AG09309 (cell line): ENCODE results near the gene ODC1.

Experiments used
- DNase-seq: peaks from one replicate; pipeline ENCODE4 v3.0.0-alpha.2; 2010; ENCODE audit warnings: low read depth
- H3K4me3 ChIP-seq: 2 replicates; pipeline ENCODE4 v1.5.1; 2011; ENCODE audit warnings: mild to moderate bottlenecking, low read depth, low read length, moderate library complexity; ENCODE audit not compliant: control insufficient read depth
- CTCF ChIP-seq: IDR thresholded peaks from 2 replicates; pipeline ENCODE4 v1.5.1; 2011; ENCODE audit warnings: mild to moderate bottlenecking, low read depth, low read length, inconsistent platforms; ENCODE audit not compliant: insufficient read depth, control insufficient read depth; ENCODE audit errors: missing control alignments

The ODC1 gene

GRCh38 chr2:10407432-10407831, 40.7 kb downstream of the ODC1 start:
- DNase-seq, result no peak
- no peak overlapping the region for H3K4me3 ChIP-seq
- TF ChIP-seq CTCF, result no peak

- no peak overlapping the region for H3K4me3 ChIP-seq
- DNase-seq, result no peak
- no peak for TF ChIP-seq CTCF
Measured at GRCh38 chr2:10406491-10407188, 41.5 kb downstream of the ODC1 start.

- no peak for DNase-seq
- no peak for TF ChIP-seq CTCF
- no peak overlapping the region for H3K4me3 ChIP-seq
Measured at GRCh38 chr2:10406016-10406415, 42.1 kb downstream of the ODC1 start.

- H3K4me3 ChIP-seq, result no peak overlapping the region
- DNase-seq, result peak; percentile 84
- TF ChIP-seq CTCF, result no peak
Measured at GRCh38 chr2:10405448-10405847, 42.7 kb downstream of the ODC1 start.

GRCh38 chr2:10404324-10405143, 43.6 kb downstream of the ODC1 start:
- no peak for TF ChIP-seq CTCF
- no peak overlapping the region for H3K4me3 ChIP-seq
- DNase-seq, result no peak

GRCh38 chr2:10402653-10403215, 45.4 kb downstream of the ODC1 start:
- no peak overlapping the region for H3K4me3 ChIP-seq
- TF ChIP-seq CTCF, result no peak
- no peak for DNase-seq
